WI38 (cell line): Measurements from ENCODE around the gene LBP.

Source experiments
- H3K4me3 ChIP-seq: 2 replicates; pipeline ENCODE4 v1.5.1; 2011; ENCODE audit warnings: low read depth, mild to moderate bottlenecking, control low read depth, low read length
- CTCF ChIP-seq: IDR thresholded peaks from 2 replicates; pipeline ENCODE4 v1.5.1; 2012; ENCODE audit warnings: low read depth, mild to moderate bottlenecking, control low read depth, low read length

LBP gene

GRCh38 chr20:38414769-38415450 lies 68.6 kb downstream of the LBP start:
- no peak for TF ChIP-seq CTCF
- H3K4me3 ChIP-seq: no peak overlapping the region

- TF ChIP-seq CTCF: no peak
- H3K4me3 ChIP-seq: no peak overlapping the region
Observed at GRCh38 chr20:38418509-38419204, 72.4 kb downstream of the LBP start.

- TF ChIP-seq CTCF: no peak
- H3K4me3 ChIP-seq: no peak overlapping the region
Observed at GRCh38 chr20:38420388-38421085, 74.3 kb downstream of the LBP start.

- TF ChIP-seq CTCF: no peak
- H3K4me3 ChIP-seq: no peak overlapping the region
Observed at GRCh38 chr20:38421915-38422314, 75.6 kb downstream of the LBP start.

GRCh38 chr20:38423541-38423940 lies 77.3 kb downstream of the LBP start:
- TF ChIP-seq CTCF: no peak
- H3K4me3 ChIP-seq: no peak overlapping the region

- no peak for TF ChIP-seq CTCF
- no peak overlapping the region for H3K4me3 ChIP-seq
Observed at GRCh38 chr20:38424401-38424800, 78.1 kb downstream of the LBP start.
